Keratinocyte (primary cell): ENCODE measurements around the gene TRMT112. TPM values are rescaled to one million over a fixed set of nuclear protein-coding genes. Genes with fewer than 3 reads are reported as not detected.

Experiments
- DNase-seq: peaks from one replicate; pipeline ENCODE4 v3.0.0-alpha.2; 2011; ENCODE audit warnings: low read depth, missing footprints, low spot score
- FAIRE-seq: peaks from 2 replicates; lab custom pipeline; 2011; peaks lifted over from hg19 to GRCh38; lab: Jason Lieb, UNC
- H2AFZ ChIP-seq: 2 replicates; pipeline ENCODE4 v1.6.0; 2012; ENCODE audit warnings: low read length, control low read depth, inconsistent platforms; ENCODE audit not compliant: control insufficient read depth
- H3K27ac ChIP-seq: 2 replicates; pipeline ENCODE4 v1.5.1; 2011; ENCODE audit warnings: low read length; ENCODE audit not compliant: control insufficient read depth, insufficient read depth
- H3K27me3 ChIP-seq: 3 replicates; pipeline ENCODE4 v1.6.0; 2011; ENCODE audit warnings: low read length; ENCODE audit not compliant: control insufficient read depth, insufficient read depth; ENCODE audit errors: extremely low read depth
- H3K36me3 ChIP-seq, 2 experiments: 2 replicates in 1 of 2; 3 replicates in 1 of 2; pipeline ENCODE4 v1.5.1; 2011; ENCODE audit warnings: low read length in 2 of 2, mild to moderate bottlenecking in 1 of 2; ENCODE audit not compliant: control insufficient read depth in 2 of 2, insufficient read depth in 2 of 2; ENCODE audit errors: extremely low read depth in 1 of 2
- H3K4me1 ChIP-seq: 3 replicates; pipeline ENCODE4 v1.5.1; 2011; ENCODE audit warnings: low read length; ENCODE audit not compliant: control insufficient read depth, insufficient read depth; ENCODE audit errors: extremely low read depth
- H3K4me2 ChIP-seq: 3 replicates; pipeline ENCODE4 v1.6.0; 2011; ENCODE audit warnings: low read depth, low read length; ENCODE audit not compliant: control insufficient read depth, insufficient read depth; ENCODE audit errors: extremely low read depth
- H3K4me3 ChIP-seq, 3 experiments: fragments of 200-600 bp in 1 of 3; sonication (generic) in 1 of 3; 2 replicates in 2 of 3; 3 replicates in 1 of 3; pipeline ENCODE4 v1.5.1; 2011 to 2016; ENCODE audit warnings: low read length in 3 of 3, mild to moderate bottlenecking in 3 of 3, control low read depth in 2 of 3, inconsistent platforms in 1 of 3, low read depth in 1 of 3, mixed read lengths in 1 of 3, mixed run types in 1 of 3, moderate library complexity in 1 of 3; ENCODE audit not compliant: control insufficient read depth in 2 of 3, insufficient read depth in 2 of 3; ENCODE audit errors: extremely low read depth in 1 of 3
- H3K79me2 ChIP-seq: 2 replicates; pipeline ENCODE4 v1.6.0; 2012; ENCODE audit warnings: low read length; ENCODE audit not compliant: control insufficient read depth, insufficient read depth
- H3K9ac ChIP-seq: 3 replicates; pipeline ENCODE4 v1.6.0; 2011; ENCODE audit warnings: low read length; ENCODE audit not compliant: control insufficient read depth, insufficient read depth; ENCODE audit errors: extremely low read depth
- H3K9me1 ChIP-seq: 3 replicates; pipeline ENCODE4 v1.6.0; 2011; ENCODE audit warnings: low read length; ENCODE audit not compliant: control insufficient read depth, insufficient read depth; ENCODE audit errors: extremely low read depth
- H3K9me3 ChIP-seq: 2 replicates; pipeline ENCODE4 v1.5.1; 2012; ENCODE audit warnings: low read depth, low read length; ENCODE audit not compliant: control insufficient read depth
- H4K20me1 ChIP-seq: 3 replicates; pipeline ENCODE4 v1.6.0; 2011; ENCODE audit warnings: low read length; ENCODE audit not compliant: control insufficient read depth, insufficient read depth; ENCODE audit errors: extremely low read depth
- EZH2 ChIP-seq: IDR thresholded peaks from one replicate; pipeline ENCODE4 v1.6.1; 2012; ENCODE audit warnings: inconsistent platforms, mild to moderate bottlenecking, low read length, moderate library complexity
- dilution Hi-C: fragments of 300-500 bp; cut with MboI; formaldehyde crosslinking; loops from one replicate; pipeline ENCODE4 v1.7.0; 2020; ENCODE audit warnings: low sequenced_read_pairs; ENCODE audit not compliant: extremely low pct_ligation_motif_present
- polyA plus RNA-seq, 5 experiments: library from polyadenylated mRNA; depleted of rRNA in 3 of 5; stranded (reverse) in 3 of 5; stranded (forward) in 1 of 5; unstranded in 1 of 5; fragments of >200 nt; gene quantifications; 1 replicate in 1 of 5; 2 replicates in 3 of 5; 3 replicates in 1 of 5; pipeline versions ENCODE4 v1.2.1 to v1.2.3, GENCODE V29; 2011 to 2012; ENCODE audit warnings: missing spikeins in 2 of 5, low read depth in 1 of 5, low replicate concordance in 1 of 5
- TF ChIP-seq, protein P1 (sequence below), 3 experiments: IDR thresholded peaks in 1 of 3; conservative IDR thresholded peaks in 1 of 3; optimal IDR thresholded peaks in 1 of 3; 2 replicates in 2 of 3; 3 replicates in 1 of 3; pipeline versions ENCODE3 to v1.5.1; 2011; ENCODE audit warnings: low read length in 3 of 3, mild to moderate bottlenecking in 3 of 3, moderate library complexity in 2 of 3, control low read depth in 1 of 3, inconsistent platforms in 1 of 3; ENCODE audit not compliant: insufficient read depth in 2 of 3; ENCODE audit errors: extremely low read depth in 1 of 3

The TRMT112 gene
- polyA plus RNA-seq, 1 donor (not counting 4 experiments of a cell fraction or from before 2014, with no cell fraction given) = 408 TPM

DNA sequence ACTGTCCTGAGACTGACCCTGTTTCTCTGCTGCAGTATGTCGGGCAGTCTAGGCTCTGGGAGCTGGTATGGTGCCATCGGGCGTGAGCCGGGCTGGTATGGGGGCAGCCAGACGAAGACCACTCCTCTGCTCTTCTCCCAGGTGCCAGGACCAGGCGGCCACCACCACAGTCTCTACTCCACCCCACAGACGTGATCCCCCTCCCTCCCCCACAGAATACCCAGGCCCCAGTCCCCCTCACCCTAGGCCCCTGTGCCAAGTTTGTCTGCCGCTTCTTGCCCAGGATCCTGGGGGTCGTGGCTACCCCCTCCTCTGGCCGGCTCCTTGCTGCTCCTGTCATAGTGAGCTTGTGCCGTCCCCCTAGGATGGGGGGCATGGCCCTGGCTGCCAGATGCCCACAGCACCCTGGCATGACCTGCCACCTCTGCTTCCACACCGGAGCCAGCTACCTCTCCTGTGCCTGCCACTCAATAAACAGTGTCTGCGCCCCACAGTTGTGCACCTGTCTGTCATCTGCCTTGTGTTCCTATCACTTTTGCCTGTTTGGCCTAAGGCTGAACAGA, 28.3 kb downstream of the TRMT112 start:
- Histone ChIP-seq H3K36me3 (peaks cover 0 to 4% of the 10 kb centered on the region in 2 experiments), H3K27me3 (peaks cover 34% of the 10 kb centered on the region), H3K27ac (no peak overlapping the region), H3K9me3 (no peaks in the 10 kb centered on the region), H3K4me2 (no peak overlapping the region), H3K4me3 (no peak overlapping the region), H4K20me1 (no peaks in the 10 kb centered on the region), H3K79me2 (peaks cover 3% of the 10 kb centered on the region), H3K4me1 (peaks cover 10% of the 10 kb centered on the region), H3K9me1 (no peaks in the 10 kb centered on the region), H2AFZ (no peak overlapping the region), H3K9ac (no peak overlapping the region)
- no peak for FAIRE-seq
- TF ChIP-seq, protein P1, sequence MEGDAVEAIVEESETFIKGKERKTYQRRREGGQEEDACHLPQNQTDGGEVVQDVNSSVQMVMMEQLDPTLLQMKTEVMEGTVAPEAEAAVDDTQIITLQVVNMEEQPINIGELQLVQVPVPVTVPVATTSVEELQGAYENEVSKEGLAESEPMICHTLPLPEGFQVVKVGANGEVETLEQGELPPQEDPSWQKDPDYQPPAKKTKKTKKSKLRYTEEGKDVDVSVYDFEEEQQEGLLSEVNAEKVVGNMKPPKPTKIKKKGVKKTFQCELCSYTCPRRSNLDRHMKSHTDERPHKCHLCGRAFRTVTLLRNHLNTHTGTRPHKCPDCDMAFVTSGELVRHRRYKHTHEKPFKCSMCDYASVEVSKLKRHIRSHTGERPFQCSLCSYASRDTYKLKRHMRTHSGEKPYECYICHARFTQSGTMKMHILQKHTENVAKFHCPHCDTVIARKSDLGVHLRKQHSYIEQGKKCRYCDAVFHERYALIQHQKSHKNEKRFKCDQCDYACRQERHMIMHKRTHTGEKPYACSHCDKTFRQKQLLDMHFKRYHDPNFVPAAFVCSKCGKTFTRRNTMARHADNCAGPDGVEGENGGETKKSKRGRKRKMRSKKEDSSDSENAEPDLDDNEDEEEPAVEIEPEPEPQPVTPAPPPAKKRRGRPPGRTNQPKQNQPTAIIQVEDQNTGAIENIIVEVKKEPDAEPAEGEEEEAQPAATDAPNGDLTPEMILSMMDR (optimal IDR thresholded peaks at IDR 0.05 in 1 of 3, IDR thresholded peaks at IDR 0.05 in 1 of 3, conservative IDR thresholded peaks at IDR 0.05 in 1 of 3; ENCODE audit: extremely low read depth in 1 of 3, insufficient read depth in 2 of 3, low read length in 3 of 3) = no peak
- TF ChIP-seq EZH2 = no peak
- dilution Hi-C loops = no loop called here
- no peak for DNase-seq

DNA sequence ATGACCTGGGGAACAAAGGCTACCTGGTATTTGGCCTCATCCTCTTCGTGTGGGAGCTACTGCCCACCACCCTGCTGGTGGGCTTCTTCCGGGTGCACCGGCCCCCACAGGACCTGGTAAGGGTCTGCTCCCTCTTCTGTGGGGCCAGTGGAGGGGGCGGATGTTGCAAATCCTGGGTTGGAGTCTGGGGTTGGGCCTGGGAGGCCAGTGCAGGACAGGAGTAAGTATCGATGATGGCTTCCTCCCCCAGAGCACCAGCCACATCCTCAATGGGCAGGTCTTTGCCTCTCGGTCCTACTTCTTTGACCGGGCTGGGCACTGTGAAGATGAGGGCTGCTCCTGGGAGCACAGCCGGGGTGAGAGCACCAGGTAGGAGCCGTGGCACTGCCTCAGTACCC, 29.0 kb downstream of the TRMT112 start:
- H3K27me3 ChIP-seq = peaks cover 29% of the 10 kb centered on the region
- H3K9me3 ChIP-seq = no peaks in the 10 kb centered on the region
- no peak overlapping the region for H3K9ac ChIP-seq
- no peak overlapping the region for H3K4me2 ChIP-seq
- TF ChIP-seq EZH2 = no peak
- TF ChIP-seq, protein P1 (optimal IDR thresholded peaks at IDR 0.05 in 1 of 3, IDR thresholded peaks at IDR 0.05 in 1 of 3, conservative IDR thresholded peaks at IDR 0.05 in 1 of 3; ENCODE audit: extremely low read depth in 1 of 3, insufficient read depth in 2 of 3, low read length in 3 of 3) = no peak
- peaks cover 13% of the 10 kb centered on the region for H3K4me1 ChIP-seq
- FAIRE-seq (no peak), DNase-seq (no peak)
- no peaks in the 10 kb centered on the region for H3K9me1 ChIP-seq
- H3K79me2 ChIP-seq = peaks cover 7% of the 10 kb centered on the region
- H4K20me1 ChIP-seq = no peaks in the 10 kb centered on the region
- H3K27ac ChIP-seq = no peak overlapping the region
- no peak overlapping the region for H3K4me3 ChIP-seq
- dilution Hi-C loops = no loop called here
- no peak overlapping the region for H2AFZ ChIP-seq
- peaks cover 1 to 4% of the 10 kb centered on the region in 2 experiments for H3K36me3 ChIP-seq
